HepG2 (cell line): ENCODE data around the gene EP300. TPM values are rescaled to one million over a fixed set of nuclear protein-coding genes. Genes with fewer than 3 reads are reported as not detected.

Experiments
- BCL6 ChIP-seq: IDR thresholded peaks from 2 replicates; pipeline ENCODE4 v1.6.1; 2016; ENCODE audit warnings: missing genetic modification reagents, missing compliant biosample characterization
- BRCA1 ChIP-seq: sonication (generic); formaldehyde crosslinking; IDR thresholded peaks from 2 replicates; pipeline ENCODE4 v1.4.0; 2020; ENCODE audit warnings: missing genetic modification reagents
- BRF2 ChIP-seq: sonication (generic); formaldehyde crosslinking; IDR thresholded peaks from 2 replicates; pipeline ENCODE4 v1.8.1; 2022; ENCODE audit warnings: mild to moderate bottlenecking, missing genetic modification reagents
- CREM ChIP-seq, 2 experiments: sonication (generic) in 1 of 2; formaldehyde crosslinking in 1 of 2; IDR thresholded peaks; 2 replicates each; pipeline versions ENCODE4 v1.4.0 to v1.6.1; 2016 to 2020; ENCODE audit warnings: antibody characterized with exemption in 1 of 2, mild to moderate bottlenecking in 1 of 2, missing genetic modification reagents in 1 of 2
- DRAP1 ChIP-seq: IDR thresholded peaks from 2 replicates; pipeline ENCODE4 v1.6.1; 2016; ENCODE audit warnings: missing genetic modification reagents, missing compliant biosample characterization
- FUBP1 ChIP-seq: sonication (generic); formaldehyde crosslinking; IDR thresholded peaks from 2 replicates; pipeline ENCODE4 v1.5.1; 2020; ENCODE audit warnings: missing genetic modification reagents, mild to moderate bottlenecking, borderline replicate concordance
- GABPA ChIP-seq, 2 experiments: IDR thresholded peaks; 2 replicates each; pipeline ENCODE4 v1.6.1; 2011 to 2016; ENCODE audit warnings: low read depth in 2 of 2, low read length in 1 of 2, missing biosample characterization in 1 of 2, missing genetic modification characterization in 1 of 2
- HMG20B ChIP-seq: conservative IDR thresholded peaks from 2 replicates; pipeline ENCODE4 v1.6.1; 2016; ENCODE audit warnings: missing genetic modification reagents, missing compliant biosample characterization
- MAX ChIP-seq: IDR thresholded peaks from 2 replicates; pipeline ENCODE4 v1.6.1; 2012; ENCODE audit warnings: inconsistent platforms
- PHF21A ChIP-seq: sonication (generic); formaldehyde crosslinking; IDR thresholded peaks from 2 replicates; pipeline ENCODE4 v1.5.0; 2020; ENCODE audit warnings: mild to moderate bottlenecking, missing genetic modification reagents
- POLR2G ChIP-seq: fragments of 200-400 bp; formaldehyde crosslinking; IDR thresholded peaks from 2 replicates; pipeline ENCODE4 v1.6.1; 2018; ENCODE audit warnings: mild to moderate bottlenecking, low read depth, low read length, moderate library complexity
- SMAD9 ChIP-seq: sonication (generic); formaldehyde crosslinking; IDR thresholded peaks from 2 replicates; pipeline ENCODE4 v1.5.1; 2020; ENCODE audit warnings: mild to moderate bottlenecking, missing genetic modification reagents
- SRSF9 ChIP-seq: fragments of 200-400 bp; formaldehyde crosslinking; IDR thresholded peaks from 2 replicates; pipeline ENCODE4 v1.6.1; 2018; ENCODE audit warnings: borderline replicate concordance, mild to moderate bottlenecking, low read depth, low read length; ENCODE audit not compliant: insufficient read depth, poor library complexity, severe bottlenecking
- TAF1 ChIP-seq: sonication (generic); formaldehyde crosslinking; IDR thresholded peaks from 2 replicates; pipeline ENCODE4 v1.4.0; 2020; ENCODE audit warnings: missing genetic modification reagents
- TEAD3 ChIP-seq: optimal IDR thresholded peaks from 2 replicates; pipeline ENCODE3; 2016; ENCODE audit warnings: borderline replicate concordance
- THAP11 ChIP-seq: IDR thresholded peaks from 2 replicates; pipeline ENCODE4 v1.6.1; 2016; ENCODE audit warnings: missing biosample characterization, missing genetic modification reagents
- ZHX1 ChIP-seq: sonication (generic); formaldehyde crosslinking; IDR thresholded peaks from 2 replicates; pipeline ENCODE4 v1.8.1; 2022; ENCODE audit warnings: low read depth, mild to moderate bottlenecking, missing genetic modification reagents
- ZNF17 ChIP-seq: sonication (generic); formaldehyde crosslinking; IDR thresholded peaks from 2 replicates; pipeline ENCODE4 v1.5.0; 2020; ENCODE audit warnings: mild to moderate bottlenecking, missing genetic modification reagents
- ZNF296 ChIP-seq: sonication (generic); formaldehyde crosslinking; conservative IDR thresholded peaks from 2 replicates; pipeline ENCODE4 v1.5.0; 2020; ENCODE audit warnings: mild to moderate bottlenecking, missing genetic modification reagents
- ZNF839 ChIP-seq: sonication (generic); formaldehyde crosslinking; IDR thresholded peaks from 2 replicates; pipeline ENCODE4 v1.4.0; 2020; ENCODE audit warnings: missing genetic modification reagents, mild to moderate bottlenecking, borderline replicate concordance
- ZNF878 ChIP-seq: sonication (generic); formaldehyde crosslinking; IDR thresholded peaks from 2 replicates; pipeline ENCODE4 v1.8.1; 2023; ENCODE audit warnings: mild to moderate bottlenecking, missing genetic modification reagents, moderate library complexity
- polyA plus RNA-seq, 8 experiments: library from polyadenylated mRNA; depleted of rRNA in 3 of 8; stranded (reverse) in 7 of 8; unstranded in 1 of 8; fragments of >200 nt; fragmentation: Illumina TruSeq in 4 of 8; extraction: Trizol in 4 of 8; gene quantifications; 2 replicates each; pipeline versions ENCODE4 v1.2.1 to v1.2.3, GENCODE V29; 2011 to 2016; ENCODE audit warnings: low read depth in 4 of 8, missing spikeins in 1 of 8, mixed read lengths in 1 of 8; ENCODE audit not compliant: insufficient read depth in 1 of 8
- total RNA-seq, 5 experiments: library from RNA; depleted of rRNA; stranded (reverse); fragments of >200 nt; fragmentation: Illumina TruSeq; extraction: Trizol; gene quantifications; 2 replicates each; pipeline ENCODE4 v1.2.3, GENCODE V29; 2016; ENCODE audit warnings: low read depth in 1 of 5

EP300 gene
- total and polyA plus RNA-seq, 2 of the 13 experiments (the other 11 are each of a cell fraction or from before 2014, with no cell fraction given): 13.6 to 14.9 TPM

GRCh38 chr22:41048791-41049717 lies 43.3 kb upstream of the EP300 start (continued):
- TF ChIP-seq POLR2G (0 out of 2 replicates have a peak, but pooled peaks have one; percentile 31), ZNF878 (CRISPR knock-in tag) (no peak), BRCA1 (CRISPR knock-in tag) (no peak), TEAD3 (peak; percentile 29), DRAP1 (0 out of 2 replicates have a peak, but pooled peaks have one; percentile 32), SRSF9 (no peak), ZHX1 (CRISPR knock-in tag) (no peak), ZNF839 (no peak), SMAD9 (CRISPR knock-in tag) (0 out of 2 replicates have a peak, but pooled peaks have one; percentile 30), TAF1 (CRISPR knock-in tag) (peak; percentile 49), HMG20B (no peak), BRF2 (CRISPR knock-in tag) (no peak), ZNF296 (CRISPR knock-in tag) (no peak), ZNF17 (peak; percentile 70; the same call in 1 of the 2 replicates), FUBP1 (CRISPR knock-in tag) (peak; percentile 68; the same call in 1 of the 2 replicates), THAP11 (CRISPR knock-in tag) (no peak), GABPA (IDR thresholded peaks at IDR 0.05; ENCODE audit: low read depth, low read length) (no peak), GABPA (CRISPR knock-in tag; IDR thresholded peaks at IDR 0.05; ENCODE audit: low read depth) (peak; percentile 33; the same call in 1 of the 2 replicates), PHF21A (CRISPR knock-in tag) (no peak), MAX (peak; percentile 65; the same call in 1 of the 2 replicates), BCL6 (CRISPR knock-in tag) (no peak), CREM (IDR thresholded peaks at IDR 0.05) (no peak), CREM (CRISPR knock-in tag; IDR thresholded peaks at IDR 0.05) (no peak)
